ENCODE results near the gene PLCL1.
"Not testable (repeated sequence)": the region's sequence is repeated elsewhere in the genome, so short reads cannot be mapped to it uniquely, and the experiment has no call there.

PLCL1 gene

GRCh38 chr2:198141726-198142125 is 337.3 kb downstream of the PLCL1 start:
- DNase-seq, result no peak

GRCh38 chr2:198143156-198143555 is 338.8 kb downstream of the PLCL1 start:
- no peak for DNase-seq

GRCh38 chr2:198143793-198144192 is 339.4 kb downstream of the PLCL1 start:
- DNase-seq, result no peak

DNA sequence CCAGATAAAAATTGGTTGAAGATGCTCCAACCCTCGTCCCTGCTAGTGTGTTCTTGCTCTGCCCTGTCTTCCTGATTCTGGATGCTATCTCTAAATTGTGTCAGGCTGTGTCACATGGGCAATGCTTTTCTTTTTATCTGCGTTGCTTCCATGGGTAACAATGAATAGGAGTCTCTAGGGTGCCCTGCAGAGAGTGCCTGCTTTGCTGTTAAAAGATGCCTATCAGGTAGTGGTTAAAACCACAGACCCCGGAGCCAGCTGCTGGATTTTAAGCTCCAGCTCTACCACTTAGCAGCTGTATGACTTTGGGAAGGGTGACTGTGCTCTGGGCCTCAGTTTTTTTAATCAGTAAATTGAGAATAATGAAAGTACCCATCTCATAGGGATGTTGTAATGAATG is 340.3 kb downstream of the PLCL1 start:
- no peak for DNase-seq

GRCh38 chr2:198146346-198146940 is 342.1 kb downstream of the PLCL1 start:
- DNase-seq, result no peak

GRCh38 chr2:198157314-198157713 is 352.9 kb downstream of the PLCL1 start:
- DNase-seq, result no peak

GRCh38 chr2:198161151-198161550 is 356.8 kb downstream of the PLCL1 start:
- no peak for DNase-seq

- DNase-seq, result no peak
Measured at GRCh38 chr2:198162276-198162675, 357.9 kb downstream of the PLCL1 start.

- no peak for DNase-seq
Measured at GRCh38 chr2:198164843-198165242, 360.4 kb downstream of the PLCL1 start.

DNA sequence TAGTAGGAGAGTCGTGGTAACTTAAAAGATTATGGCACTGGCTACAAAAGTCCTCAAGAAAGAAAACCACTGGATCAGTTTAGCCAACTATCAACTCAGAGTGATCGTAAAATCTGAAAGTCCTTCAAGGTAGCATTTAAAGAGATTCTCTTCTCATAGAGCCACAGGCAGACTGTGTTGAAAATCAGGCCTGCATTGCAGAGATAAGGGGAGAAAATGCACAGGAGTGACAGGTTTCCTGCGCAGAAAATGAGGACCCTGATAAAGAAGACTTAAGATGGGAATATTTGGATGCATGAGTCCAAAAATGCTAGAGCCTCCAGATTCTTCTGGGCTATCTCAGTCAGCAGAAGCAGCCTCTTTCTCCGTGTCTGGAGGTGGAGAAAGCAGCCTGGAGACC is 360.9 kb downstream of the PLCL1 start:
- DNase-seq, result no peak

- DNase-seq, result no peak
Measured at GRCh38 chr2:198167346-198167745, 363.0 kb downstream of the PLCL1 start.

- DNase-seq, result no peak
Measured at GRCh38 chr2:198168651-198169050, 364.3 kb downstream of the PLCL1 start.

- DNase-seq, result no peak
Measured at GRCh38 chr2:198173242-198173641, 368.8 kb downstream of the PLCL1 start.

DNA sequence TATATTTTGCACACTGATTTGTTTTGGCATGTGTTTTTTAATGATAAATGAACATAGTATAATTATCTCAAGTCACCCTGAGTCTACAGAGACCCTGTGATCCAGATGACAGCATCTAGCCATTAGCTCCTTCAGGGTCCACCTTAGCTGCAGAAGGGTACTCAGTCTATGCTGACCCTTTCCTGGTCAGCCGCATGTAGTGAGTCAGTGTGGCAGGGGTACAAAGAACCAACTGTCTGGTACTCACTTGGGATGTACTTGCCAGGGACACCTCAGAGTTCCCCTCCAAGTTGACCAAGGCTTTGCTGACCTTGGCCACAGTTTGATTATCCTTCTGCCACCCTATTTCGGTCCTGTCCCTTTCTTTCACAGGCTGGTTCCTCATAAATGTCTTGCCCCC is 369.5 kb downstream of the PLCL1 start:
- no peak for DNase-seq

- DNase-seq, result no peak
Measured at GRCh38 chr2:198175271-198175670, 370.9 kb downstream of the PLCL1 start.

DNA sequence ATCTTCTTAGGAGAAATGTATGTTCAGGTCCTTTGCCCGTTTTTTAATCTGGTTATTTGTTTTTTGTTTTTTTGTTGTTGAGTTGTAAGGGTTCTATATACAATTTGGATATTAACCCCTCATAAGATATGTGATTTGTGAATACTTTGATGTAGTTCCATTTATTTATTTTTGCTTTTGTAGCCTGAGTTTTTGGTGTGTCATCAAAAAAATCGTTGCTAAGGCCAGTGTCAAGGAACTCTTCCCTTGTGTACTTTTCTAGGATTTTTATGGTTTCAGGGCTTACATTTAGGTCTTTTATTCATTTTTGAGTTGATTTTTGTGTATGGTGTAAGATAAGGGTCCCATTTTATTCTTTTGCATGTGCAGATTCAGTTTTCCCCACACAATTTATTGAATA is 372.6 kb downstream of the PLCL1 start:
- no peak for DNase-seq

DNA sequence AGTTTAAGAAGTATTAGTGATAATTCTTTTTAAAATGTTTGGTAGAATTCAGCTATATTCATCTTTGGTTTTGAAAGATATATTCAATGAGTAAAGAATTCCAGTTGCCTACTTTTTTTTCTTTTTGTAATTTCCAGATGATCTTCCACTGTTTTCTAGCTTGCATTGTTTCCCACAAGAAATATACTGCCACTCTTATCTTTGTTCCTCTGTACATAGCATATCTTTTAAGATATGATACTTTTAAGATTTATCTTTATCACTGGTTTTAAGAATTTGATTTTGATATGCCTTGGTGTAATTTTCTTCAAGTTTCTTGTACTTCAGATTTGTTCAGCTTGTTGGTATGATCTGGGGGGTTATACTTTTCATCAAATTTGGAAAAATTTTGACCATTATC is 374.4 kb downstream of the PLCL1 start:
- no peak for DNase-seq

DNA sequence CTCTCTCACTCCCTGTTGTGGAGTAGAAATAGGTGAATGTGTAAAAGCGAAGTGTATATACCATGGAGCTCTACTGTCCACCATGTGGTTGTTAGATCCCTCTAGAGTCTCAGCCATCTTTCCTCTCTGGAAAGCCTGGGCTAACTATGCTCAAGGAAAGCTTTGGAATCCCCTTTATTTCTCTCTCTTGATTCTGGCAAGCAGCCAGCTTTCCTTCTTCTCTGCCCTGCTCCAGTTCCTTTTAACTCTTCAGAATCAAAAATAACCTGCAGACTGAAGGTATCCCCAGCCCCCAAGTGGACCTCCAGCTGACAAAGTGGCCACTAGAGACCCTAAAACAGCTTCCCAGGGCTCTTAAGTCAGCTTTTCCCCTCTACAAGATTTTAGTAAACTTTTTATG is 381.9 kb downstream of the PLCL1 start:
- no peak for DNase-seq

- DNase-seq, result no peak
Measured at GRCh38 chr2:198187841-198188240, 383.4 kb downstream of the PLCL1 start.

- DNase-seq, result no peak
Measured at GRCh38 chr2:198188982-198189381, 384.6 kb downstream of the PLCL1 start.

- DNase-seq, result no peak
Measured at GRCh38 chr2:198191651-198192050, 387.3 kb downstream of the PLCL1 start.

DNA sequence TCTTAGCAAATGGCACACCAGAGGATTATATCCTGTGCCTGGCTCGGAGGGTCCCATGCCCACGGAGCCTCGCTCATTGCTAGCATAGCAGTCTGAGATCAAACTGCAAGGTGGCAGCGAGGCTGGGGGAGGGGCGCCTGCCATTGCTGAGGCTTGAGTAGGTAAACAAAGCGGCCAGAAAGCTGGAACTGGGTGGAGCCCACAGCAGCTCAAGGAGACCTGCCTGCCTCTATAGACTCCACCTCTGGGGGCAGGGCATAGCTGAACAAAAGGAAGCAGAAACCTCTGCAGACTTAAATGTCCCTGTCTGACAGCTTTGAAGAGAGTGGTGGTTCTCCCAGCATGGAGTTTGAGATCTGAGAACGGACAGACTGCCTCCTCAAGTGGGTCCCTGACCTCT is 392.2 kb downstream of the PLCL1 start:
- not testable (repeated sequence) for DNase-seq
